ENCODE results near the gene HSF5.

Gene HSF5

GRCh38 chr17:58383892-58384462 is 104.2 kb downstream of the HSF5 start:
- no peak for DNase-seq

DNA sequence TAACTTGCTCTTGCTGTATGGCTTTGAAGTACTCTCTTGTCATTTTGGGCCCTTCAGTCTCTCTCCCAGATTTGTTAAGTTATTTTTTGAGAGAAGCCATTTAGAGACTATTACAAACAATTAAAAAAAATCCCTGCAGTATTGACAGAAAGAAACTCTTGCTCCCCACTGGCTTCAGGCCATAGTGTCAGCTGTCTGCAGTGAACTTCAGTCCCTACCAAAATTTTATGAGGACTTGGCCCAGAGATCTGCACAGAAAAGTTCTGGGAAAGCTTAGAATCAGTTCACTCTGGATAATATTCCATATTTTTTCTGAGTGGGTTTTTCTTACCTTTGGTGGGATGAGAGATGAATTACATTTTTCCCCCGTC is 105.4 kb downstream of the HSF5 start:
- DNase-seq = no peak

DNA sequence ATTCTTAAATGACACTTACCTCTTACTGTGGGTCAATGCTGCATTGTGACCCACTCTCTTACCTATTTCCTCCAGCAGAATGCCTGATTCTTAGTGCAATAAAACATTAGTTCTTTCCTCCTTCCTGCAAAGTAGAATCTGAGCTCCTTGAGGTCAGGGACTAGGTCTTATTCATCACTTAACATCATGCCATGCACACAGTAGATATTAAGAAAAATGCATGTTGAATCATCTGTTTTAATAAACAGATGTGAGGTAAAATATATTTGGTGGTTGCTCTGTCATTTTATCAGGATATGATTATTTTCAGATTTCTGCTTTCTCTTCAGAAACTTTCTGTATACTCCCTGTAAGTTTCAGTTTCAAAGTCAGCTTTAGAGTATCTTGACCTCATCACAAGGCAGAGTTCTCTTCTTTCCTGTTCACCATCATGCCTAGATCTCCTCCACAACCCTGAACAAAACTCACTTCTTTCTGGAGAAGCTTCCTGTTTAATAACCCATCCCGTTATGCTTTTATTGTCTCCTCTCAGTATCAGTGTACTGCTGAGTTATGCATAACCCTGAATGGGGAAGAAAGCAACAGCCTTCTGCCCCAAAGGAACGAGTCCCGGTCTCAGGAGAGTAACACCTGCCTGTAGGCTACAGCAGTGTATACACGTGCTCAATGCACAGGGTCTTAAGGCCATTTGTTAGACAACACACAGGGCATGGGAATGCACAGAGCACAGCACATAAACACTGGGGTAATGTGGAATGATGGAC is 105.9 kb downstream of the HSF5 start:
- no peak for DNase-seq

DNA sequence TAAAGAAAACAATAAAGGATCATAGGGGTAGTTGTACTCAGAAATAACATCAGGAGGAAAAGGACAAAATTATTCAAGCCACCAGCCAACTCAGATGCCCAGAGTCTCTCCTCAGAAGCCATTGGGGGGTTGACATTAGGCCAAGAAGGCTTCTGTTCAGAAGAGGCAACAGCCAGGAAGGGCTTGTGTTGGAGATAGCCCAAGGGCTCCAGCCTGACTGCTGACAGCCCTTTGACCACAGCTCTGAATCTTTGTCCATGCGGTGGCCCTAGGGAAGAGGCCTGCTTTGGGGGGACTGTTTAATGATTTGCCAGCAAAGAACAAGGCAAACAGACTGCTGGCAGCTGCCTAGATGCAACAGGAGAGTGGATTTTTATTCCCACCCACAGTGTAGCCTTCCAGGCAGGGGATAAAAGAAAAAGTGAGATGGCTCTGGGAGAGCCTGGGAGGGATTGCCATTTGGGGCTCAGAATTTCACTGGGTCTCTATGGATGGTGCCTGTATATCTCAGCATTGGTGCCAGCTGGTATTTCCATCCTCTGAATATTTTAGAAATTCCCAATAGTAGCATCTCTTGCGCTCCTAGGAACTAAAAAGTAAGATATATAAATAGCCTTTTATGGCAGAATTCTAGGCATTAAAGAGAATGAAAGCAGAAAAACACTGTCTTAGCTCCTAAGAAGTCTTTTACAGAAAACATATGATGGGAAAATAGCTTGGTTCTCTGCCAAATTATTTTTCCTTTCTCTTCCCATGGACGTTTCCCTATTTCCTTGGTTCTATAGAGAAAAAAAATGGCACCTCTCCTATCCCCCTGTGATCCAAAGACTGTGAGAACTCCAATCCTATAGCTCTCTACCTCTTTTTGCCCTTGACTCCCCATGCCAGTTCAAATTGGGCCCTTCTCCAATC is 106.8 kb downstream of the HSF5 start:
- DNase-seq = no peak

DNA sequence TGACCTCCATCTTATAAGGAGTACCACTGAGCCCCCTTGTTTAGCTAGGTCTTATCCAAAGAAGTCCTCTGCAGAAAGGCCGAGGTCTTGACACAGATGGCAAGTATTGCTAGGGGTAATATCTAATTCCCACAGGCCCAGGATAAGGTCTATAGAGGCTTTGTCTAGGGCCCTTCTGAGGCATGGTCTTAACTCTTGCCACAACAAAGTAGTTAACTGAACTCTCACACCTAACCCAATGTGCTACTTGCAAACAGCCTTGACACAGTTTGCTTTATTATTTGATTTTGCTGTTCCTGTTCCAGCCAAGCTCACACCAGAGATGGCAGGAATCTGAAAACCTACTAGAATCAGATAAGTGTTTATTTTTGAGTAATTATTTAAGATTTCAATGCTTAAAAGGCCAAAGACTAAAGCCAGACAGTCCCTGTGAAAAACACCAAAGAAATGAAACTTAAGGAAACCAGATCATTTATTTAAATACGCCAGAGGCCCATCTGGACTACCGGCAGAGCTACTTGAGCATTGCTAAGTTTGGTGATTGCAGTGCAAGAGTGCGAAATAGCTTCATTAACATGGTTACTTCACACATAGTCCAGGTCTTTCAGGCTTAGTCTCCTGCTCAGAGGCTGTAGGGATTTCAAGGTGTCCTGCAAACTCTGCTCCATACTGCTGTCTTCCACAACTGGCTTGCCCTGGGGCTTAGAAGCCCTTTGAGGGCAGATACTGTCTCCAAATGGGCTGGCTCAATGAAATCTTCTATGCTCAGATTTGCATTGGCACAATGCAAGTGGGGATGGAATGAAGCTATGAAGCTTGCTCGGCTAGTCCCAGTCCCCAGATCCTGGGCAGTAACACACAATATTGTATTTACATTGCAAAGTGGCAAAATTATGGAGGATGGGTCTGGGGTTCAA is 107.7 kb downstream of the HSF5 start:
- DNase-seq = no peak

DNA sequence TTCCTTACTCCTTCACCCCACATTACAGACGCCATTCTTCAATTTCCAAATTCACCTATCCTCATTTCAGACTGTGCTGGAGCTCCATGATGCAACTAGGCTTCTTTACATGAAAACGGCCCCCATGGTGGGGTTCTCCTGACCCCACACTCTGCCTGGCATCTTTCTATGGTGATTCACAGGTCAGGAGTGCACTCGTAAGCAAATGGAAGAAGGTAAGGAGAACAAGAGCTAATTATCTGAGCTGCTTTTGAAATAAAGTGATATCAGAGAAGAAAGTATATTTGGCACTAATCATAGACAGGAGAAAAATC is 108.7 kb downstream of the HSF5 start:
- no peak for DNase-seq

DNA sequence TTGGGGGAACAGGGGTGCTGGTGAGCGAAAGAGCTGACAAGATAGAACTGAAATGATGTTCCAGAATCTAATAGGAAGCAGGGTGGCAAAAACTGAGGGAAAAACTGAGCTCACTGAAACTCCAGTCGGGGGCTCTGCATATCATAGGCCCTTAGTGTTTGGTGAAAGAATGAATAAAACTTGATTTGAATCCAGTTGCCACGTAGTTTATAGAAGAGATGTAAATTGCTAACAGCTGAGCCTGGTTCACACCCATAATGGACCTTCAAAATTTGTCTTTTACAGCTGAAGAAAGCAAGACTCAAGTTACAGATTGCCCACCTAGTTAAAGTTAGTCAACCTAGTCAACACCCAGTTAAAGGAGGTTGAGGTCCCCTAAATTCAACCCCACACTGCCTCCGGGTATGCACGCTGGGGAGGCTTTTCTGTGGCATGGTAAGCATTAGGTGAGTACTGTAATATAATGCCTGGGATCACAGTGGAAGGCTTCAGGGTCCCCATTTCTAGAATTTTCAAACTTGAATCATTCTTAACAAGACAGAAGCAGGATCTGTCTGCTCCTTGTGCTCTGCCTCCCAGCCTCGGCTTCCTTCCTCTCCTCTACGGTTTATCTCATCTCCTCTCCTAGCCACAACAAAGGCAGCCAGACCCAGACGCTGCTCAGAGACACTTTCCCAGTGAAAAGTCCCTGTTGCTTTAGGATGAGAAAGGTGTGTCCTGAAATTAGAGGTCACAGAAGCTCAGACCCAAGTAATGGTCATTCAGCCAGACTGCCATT is 109.3 kb downstream of the HSF5 start:
- no peak for DNase-seq

DNA sequence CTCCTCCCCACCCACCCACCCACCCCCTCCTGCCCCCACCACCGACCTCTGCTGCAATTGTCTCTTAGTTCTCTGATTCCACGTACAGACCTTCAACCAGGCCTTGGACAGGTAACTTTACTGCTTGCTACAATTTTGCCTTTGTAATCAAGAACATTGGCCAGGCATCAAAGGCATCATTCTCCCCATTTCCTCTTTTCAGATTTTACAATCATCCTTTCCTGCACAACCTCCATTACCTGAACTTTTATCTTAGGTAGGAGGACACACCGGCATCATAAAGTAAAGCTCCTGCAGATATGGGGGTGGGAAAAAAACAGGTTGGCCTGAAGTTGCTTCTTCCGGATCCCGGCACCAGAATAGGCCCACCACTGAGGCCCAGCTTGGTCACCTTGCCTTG is 110.5 kb downstream of the HSF5 start:
- no peak for DNase-seq

- DNase-seq = no peak
Observed at GRCh38 chr17:58377093-58377601, 111.1 kb downstream of the HSF5 start.

DNA sequence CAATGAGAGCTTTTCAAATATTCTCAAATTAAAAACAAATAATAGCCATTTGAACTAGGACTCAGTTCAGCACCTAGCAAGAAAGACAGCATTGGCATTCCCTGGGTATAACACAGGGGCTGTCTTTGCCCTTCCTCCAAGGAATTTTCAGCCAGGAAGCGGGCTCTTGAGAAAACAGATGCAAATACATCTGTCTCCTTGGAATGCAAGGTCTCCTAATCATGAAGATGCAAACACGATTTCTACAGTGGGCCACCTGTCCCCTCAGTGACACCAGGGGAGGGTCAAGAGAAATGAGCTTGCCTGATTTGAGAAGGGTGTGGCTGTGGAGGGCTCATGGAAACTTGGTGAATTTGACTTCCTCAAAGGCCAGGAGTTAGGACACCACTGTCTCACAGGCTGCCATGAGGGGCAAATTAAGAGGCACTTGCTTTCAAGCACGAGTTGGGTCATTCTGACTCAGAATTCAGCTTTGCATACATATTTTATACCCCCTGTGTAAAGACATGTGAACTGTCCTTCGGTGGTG is 111.7 kb downstream of the HSF5 start:
- no peak for DNase-seq

- no peak for DNase-seq
Observed at GRCh38 chr17:58375811-58376210, 112.4 kb downstream of the HSF5 start.

DNA sequence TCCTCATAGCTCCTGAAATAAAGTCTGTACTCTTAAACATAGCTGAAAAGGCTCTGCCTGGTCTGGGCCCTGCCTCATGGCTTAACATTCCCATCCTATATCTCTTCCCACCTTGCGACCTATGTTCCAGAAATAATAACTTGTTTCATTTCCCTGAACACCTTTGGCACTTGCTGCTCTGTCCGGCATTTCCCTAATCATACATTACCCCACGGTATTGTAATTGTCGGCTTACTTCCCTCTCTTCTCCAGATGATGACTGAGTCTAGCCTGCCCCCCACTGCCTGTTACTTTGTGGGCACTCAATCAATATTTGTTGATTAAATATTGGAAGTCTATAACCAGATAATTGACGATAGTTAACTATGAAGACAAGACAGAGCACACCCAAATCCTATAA is 113.0 kb downstream of the HSF5 start:
- no peak for DNase-seq

DNA sequence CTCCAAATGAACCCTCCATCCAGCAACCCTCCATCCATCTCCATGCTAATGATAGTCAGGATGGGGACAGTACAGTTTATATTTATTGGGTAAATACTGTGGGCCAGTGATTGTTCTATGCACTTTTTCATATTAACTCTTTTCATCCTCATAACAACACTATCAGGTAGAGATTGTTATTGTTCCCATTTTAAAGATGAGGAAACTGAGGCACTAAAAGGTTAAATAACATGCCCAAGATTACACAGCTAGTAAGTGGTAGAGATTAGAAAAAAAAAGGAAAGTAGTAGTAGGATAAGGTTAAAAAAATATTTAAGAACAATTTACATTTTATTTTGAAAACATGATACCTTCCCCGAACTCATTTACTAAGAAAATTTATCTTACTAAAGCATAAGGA is 114.3 kb downstream of the HSF5 start:
- no peak for DNase-seq

DNA sequence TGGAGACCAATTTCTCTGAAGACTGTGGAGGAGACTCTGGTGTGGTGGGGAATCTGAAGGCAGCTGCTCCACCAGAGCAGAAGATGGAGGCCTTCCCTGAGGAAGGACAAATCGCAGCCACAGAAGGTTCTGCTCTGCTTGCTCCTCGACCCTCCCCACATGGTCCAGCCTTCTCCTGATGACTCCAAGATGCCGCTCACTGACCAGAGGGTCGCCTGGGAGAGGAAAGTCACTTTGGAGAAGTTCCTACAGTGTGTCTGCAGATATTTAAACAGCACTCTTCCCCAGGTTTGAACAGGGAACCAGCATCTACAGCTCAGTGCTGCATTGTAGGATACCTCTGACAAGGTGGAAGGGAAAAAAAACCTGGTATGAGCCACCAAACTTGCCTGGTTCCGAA is 115.2 kb downstream of the HSF5 start:
- DNase-seq = no peak

DNA sequence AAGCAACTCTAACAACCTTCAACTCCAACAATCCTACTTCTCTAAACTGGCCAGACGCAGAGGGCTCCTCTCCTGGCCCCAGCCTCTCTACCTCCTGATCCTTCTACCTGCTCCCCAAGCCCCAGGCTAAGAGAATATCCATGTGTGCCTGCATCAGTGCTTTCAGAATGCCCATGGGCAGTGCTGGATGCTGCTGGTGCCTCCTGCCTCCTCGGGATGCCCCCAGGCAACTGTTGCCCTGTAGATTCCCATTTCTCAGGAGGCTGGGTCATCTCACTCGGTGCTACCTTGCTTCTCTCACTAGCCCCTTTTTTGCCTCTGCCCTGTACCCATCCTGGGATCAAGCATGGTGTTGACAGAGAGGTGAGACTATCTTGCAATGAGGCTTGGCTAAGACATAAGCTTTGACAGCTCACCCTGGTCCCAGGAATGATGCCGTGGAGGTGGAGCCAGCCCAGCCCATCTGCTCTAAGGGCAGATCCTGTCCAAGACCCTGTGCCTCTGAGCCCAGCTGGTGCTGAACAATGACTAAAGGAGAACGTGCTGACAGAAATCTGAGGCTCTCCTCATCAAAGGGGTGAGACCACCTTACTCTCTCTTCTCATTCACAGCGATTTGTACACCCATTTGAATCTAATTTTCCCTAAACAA is 116.8 kb downstream of the HSF5 start:
- no peak for DNase-seq

DNA sequence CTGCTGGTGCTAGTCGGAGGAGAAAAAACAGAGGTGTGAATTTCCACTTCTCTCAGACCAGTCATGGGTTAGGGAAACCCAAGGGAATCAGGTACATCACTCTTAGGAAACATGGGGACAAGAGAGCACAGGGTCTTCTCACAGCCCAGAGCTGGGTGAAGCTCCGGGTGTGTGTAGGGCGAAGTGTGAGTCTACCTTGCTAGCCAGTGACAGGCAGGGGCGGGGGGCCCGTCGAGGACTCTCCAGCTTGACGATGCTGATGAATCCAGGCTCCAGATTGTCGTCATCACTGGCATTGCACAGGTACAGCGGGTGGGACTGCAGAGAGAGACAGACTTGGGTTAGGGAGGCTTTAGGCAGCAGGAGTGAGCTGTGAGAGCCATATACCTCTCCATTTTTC is 117.5 kb downstream of the HSF5 start:
- DNase-seq = no peak

DNA sequence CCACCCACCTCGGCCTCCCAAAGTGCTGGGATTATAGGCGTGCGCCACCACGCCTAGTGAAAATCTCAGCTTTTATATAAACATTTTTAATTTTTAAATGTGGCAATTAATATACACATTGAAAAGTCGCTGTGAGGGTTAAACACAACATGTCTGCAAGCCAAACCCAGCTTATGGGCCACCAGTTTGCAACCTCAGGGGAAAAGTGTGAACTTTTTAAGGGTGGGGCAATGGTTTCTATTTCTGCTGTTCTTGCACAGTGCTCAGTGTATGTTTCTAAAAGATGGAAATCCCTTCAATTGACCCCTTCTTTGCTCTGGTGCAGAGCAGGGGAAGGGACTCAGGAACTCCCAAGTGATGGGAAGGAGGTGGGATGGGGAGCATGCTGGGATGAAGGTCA is 117.9 kb downstream of the HSF5 start:
- no peak for DNase-seq

All from activated CD8-positive, alpha-beta memory T cell treated with anti-CD3 and anti-CD28 coated beads, Interleukin-2, amount 50 U/mL, for 4 hours (primary cell).